ENCODE measurements around the gene UBA1. TPM values are rescaled to one million over a fixed set of nuclear protein-coding genes. Genes with fewer than 3 reads are reported as not detected.
A peak's percentile ranks its signal among the peaks of the same experiment; 100 is the strongest.

Gene UBA1
- total RNA-seq, 1 donor from 2014 or later, result 350 TPM

DNA sequence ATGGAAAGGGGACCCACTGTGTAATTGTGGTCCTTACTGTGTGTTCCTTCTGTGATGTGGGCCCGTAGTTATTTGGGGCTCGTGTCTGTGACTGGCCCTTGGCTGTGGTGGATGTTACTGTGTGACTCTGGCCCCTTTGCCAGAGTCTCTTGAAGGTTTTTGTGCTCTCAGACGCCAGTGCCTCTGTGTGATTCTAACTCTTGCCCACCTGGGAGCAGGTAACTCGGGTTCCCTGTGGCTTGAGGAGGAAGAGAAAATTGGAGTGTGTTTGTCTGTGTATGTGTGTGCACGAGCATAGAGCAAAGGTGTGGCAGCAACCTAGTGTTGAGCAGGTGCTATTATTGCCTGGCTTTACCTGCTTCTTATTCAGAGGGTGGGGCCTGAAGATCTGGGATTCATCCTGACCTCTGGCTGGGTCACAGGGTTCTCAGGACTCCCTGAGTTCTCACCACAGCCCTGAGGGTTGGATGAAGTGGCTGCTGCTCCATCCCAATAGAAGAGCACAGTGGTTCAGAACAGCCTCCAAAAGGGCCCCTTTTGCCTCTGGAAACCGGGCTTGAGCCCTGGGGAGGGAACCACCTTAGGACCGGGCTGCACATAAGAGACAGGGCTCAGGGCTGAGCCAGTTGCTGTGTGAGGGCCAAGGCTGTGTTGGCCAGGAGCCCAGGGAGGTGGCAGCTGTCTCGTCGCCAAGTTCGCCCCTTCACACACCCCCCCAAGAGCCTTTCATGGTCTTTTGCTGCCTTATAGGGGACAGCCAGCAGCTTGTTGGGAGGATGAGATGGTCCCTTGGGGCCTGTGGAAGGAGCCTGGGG lies 47.3 kb upstream of the UBA1 start:
- Mint-ChIP-seq H3K27ac (peak overlapping the region; percentile 99), H3K4me1 (peaks cover 7% of the 10 kb centered on the region), H3K4me3 (peak overlapping the region; percentile 98), H3K36me3 (peaks cover 23% of the 10 kb centered on the region), H3K9me3 (peaks cover 20% of the 10 kb centered on the region), H3K27me3 (ENCODE audit: low read depth) (no peaks in the 10 kb centered on the region)
- TF ChIP-seq CTCF (IDR thresholded peaks at IDR 0.05; ENCODE audit: unreplicated experiment), result no peak
- no peak for DNase-seq (ENCODE audit: low spot score in 2 of 2, unreplicated experiment in 2 of 2)

DNA sequence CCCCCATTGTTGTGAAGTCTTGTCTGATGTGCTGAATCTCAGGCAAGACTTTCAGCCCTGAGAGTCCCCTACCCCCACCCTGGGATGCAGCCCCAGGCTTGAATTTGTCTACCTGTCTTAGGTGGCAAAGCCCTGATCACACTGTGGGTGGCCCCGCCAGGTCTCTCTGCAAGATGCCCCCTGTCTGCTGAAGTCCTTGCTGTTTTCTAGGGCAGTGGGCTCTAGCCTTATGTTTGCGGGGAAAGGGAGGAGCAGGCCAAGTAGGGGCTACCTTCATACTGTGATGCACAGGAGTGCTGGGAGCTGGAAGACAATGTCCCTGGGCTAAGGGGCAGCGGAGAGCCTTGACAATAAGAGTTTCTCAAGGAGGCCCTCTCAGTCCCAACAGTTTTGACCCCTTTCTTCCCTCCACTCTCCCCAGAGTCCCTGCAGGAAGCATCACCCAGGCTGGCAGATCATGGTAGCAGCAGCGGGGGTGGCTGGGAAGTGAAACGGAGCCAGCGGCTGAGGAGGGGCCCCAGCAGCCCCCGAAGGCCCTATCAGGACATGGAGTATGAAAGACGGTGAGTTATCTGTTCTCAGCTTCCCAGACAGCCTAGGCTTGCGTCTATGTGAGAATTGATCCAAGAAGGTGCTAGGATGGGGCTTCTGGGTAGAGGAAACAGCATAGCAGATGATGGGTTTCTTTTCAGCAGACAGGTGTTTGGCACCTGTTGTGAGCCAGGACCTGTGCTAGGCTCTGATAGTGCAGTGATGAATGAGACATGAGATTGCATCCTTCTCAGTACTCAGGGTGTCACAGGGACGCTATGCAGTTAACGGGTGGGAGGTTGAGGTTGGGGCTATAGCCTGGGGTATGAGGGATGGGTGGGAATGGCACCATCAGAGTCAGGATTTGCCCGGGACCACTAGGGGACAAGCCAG lies 46.4 kb upstream of the UBA1 start:
- no peaks in the 10 kb centered on the region for H3K27me3 Mint-ChIP-seq (ENCODE audit: low read depth)
- TF ChIP-seq CTCF (IDR thresholded peaks at IDR 0.05; ENCODE audit: unreplicated experiment), result no peak
- peaks cover 7% of the 10 kb centered on the region for H3K4me1 Mint-ChIP-seq
- H3K9me3 Mint-ChIP-seq, result peaks cover 20% of the 10 kb centered on the region
- H3K36me3 Mint-ChIP-seq, result peaks cover 18% of the 10 kb centered on the region
- no peak overlapping the region for H3K4me3 Mint-ChIP-seq
- H3K27ac Mint-ChIP-seq, result no peak overlapping the region
- DNase-seq (ENCODE audit: low spot score in 2 of 2, unreplicated experiment in 2 of 2), result no peak

GRCh38 chrX:47148946-47149345 lies 44.7 kb upstream of the UBA1 start:
- Mint-ChIP-seq H3K9me3 (peaks cover 16% of the 10 kb centered on the region), H3K4me3 (no peak overlapping the region), H3K27ac (no peak overlapping the region), H3K36me3 (peaks cover 15% of the 10 kb centered on the region), H3K27me3 (ENCODE audit: low read depth) (no peaks in the 10 kb centered on the region), H3K4me1 (peaks cover 5% of the 10 kb centered on the region)
- no peak for TF ChIP-seq CTCF (IDR thresholded peaks at IDR 0.05; ENCODE audit: unreplicated experiment)
- no peak for DNase-seq (ENCODE audit: low spot score in 2 of 2, unreplicated experiment in 2 of 2)

DNA sequence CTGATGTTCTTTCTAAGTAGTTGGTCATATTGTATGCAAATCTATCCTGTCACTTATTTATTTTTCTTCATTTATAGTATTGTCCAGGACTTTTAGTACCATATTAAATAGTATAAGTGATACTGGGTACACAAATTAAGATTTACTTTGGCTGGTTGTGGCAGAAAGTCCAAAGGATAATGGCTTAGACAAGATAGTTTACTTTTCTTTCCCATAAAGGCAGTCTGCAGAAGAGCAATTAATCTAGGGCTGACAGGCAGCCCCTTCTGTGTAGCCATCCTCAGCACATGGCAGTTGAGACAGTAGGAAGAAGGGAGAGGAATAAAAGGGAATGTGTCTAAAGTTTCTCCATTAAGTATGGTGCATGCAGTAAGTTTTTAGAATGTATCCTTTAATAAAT lies 42.2 kb upstream of the UBA1 start:
- no peak overlapping the region for H3K4me3 Mint-ChIP-seq
- no peaks in the 10 kb centered on the region for H3K4me1 Mint-ChIP-seq
- H3K36me3 Mint-ChIP-seq, result peaks cover 17% of the 10 kb centered on the region
- DNase-seq (ENCODE audit: low spot score in 2 of 2, unreplicated experiment in 2 of 2), result no peak
- peaks cover 19% of the 10 kb centered on the region for H3K9me3 Mint-ChIP-seq
- no peak for TF ChIP-seq CTCF (IDR thresholded peaks at IDR 0.05; ENCODE audit: unreplicated experiment)
- no peak overlapping the region for H3K27ac Mint-ChIP-seq
- H3K27me3 Mint-ChIP-seq (ENCODE audit: low read depth), result no peaks in the 10 kb centered on the region

DNA sequence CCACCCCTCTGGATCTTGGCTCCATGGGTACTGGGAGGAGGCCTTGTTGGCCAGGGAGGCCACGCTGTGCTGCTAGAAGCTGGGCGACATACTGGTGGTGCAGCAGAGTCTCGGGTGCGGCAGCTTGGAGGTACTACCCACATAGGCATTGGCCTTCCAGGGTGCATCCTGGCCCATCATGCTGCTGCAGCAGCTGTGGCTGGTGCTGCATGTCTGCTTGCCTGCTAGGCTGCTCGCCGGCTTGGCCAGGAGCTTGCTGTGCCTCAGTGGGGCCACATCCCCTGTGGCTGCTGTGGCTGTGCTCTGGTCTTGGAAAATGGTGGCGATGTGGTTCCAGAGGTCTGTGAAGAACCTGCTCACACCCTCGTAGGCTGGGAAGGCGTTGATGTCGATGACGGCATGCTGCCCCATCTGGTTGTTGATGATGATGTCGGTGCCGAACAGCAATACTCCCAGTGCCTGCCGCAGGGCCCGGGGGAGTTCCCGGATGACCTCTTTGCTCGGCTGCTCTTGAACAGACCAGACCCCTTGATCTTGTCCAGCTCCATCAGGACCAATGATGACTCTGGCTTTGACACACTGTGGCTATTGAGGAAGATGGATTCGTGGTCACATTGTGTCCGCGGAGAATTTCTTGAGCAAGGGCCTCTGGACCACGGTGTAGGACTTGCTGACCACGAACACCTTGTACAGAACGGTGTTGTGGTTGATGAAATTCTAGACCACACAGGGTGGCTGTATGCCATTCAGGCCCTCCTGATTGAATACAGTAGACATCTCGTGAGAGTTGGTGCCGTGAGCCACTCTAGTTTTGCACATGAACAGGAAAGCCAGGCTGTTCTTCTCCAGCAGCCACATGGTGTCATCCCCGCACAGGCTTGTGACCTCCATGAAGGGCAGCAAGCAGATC lies 36.8 kb upstream of the UBA1 start:
- H3K4me1 Mint-ChIP-seq, result no peaks in the 10 kb centered on the region
- H3K27ac Mint-ChIP-seq, result no peak overlapping the region
- DNase-seq (ENCODE audit: low spot score in 2 of 2, unreplicated experiment in 2 of 2), result no peak
- no peaks in the 10 kb centered on the region for H3K27me3 Mint-ChIP-seq (ENCODE audit: low read depth)
- no peak overlapping the region for H3K4me3 Mint-ChIP-seq
- peaks cover 19% of the 10 kb centered on the region for H3K36me3 Mint-ChIP-seq
- H3K9me3 Mint-ChIP-seq, result peaks cover 18% of the 10 kb centered on the region
- TF ChIP-seq CTCF (IDR thresholded peaks at IDR 0.05; ENCODE audit: unreplicated experiment), result no peak
